Uterus (tissue), 2 donors: ENCODE data around the gene R3HDM2.

Experiments
- CTCF ChIP-seq, 4 experiments: fragments of 200-600 bp in 2 of 4; fragments of 450-650 bp in 2 of 4; sonication (generic) in 2 of 4; IDR thresholded peaks; one replicate each; pipeline ENCODE4 v1.5.1; 2016 to 2019; ENCODE audit warnings: antibody characterized with exemption in 4 of 4, mild to moderate bottlenecking in 2 of 4, moderate library complexity in 1 of 4
- POLR2A ChIP-seq, 2 donors: fragments of 450-650 bp; IDR thresholded peaks; one replicate each; pipeline ENCODE4 v1.6.1; 2016; ENCODE audit warnings: antibody characterized with exemption in 2 of 2, mild to moderate bottlenecking in 1 of 2, moderate library complexity in 1 of 2

- no peak for TF ChIP-seq CTCF (IDR thresholded peaks at IDR 0.05)
- no peak for TF ChIP-seq POLR2A (IDR thresholded peaks at IDR 0.05)
These were observed 180.3 kb downstream of the R3HDM2 start for GRCh38 chr12:57250541-57250940.
